ENCODE measurements around the gene ECE2. TPM values are rescaled to one million over a fixed set of nuclear protein-coding genes. Genes with fewer than 3 reads are reported as not detected.

ECE2 gene
- total RNA-seq (2014; rRNA removed; shearing (Covaris generic); ENCODE audit: low replicate concordance): 0.15 TPM in 1 of 2 replicates, not detected in the other

DNA sequence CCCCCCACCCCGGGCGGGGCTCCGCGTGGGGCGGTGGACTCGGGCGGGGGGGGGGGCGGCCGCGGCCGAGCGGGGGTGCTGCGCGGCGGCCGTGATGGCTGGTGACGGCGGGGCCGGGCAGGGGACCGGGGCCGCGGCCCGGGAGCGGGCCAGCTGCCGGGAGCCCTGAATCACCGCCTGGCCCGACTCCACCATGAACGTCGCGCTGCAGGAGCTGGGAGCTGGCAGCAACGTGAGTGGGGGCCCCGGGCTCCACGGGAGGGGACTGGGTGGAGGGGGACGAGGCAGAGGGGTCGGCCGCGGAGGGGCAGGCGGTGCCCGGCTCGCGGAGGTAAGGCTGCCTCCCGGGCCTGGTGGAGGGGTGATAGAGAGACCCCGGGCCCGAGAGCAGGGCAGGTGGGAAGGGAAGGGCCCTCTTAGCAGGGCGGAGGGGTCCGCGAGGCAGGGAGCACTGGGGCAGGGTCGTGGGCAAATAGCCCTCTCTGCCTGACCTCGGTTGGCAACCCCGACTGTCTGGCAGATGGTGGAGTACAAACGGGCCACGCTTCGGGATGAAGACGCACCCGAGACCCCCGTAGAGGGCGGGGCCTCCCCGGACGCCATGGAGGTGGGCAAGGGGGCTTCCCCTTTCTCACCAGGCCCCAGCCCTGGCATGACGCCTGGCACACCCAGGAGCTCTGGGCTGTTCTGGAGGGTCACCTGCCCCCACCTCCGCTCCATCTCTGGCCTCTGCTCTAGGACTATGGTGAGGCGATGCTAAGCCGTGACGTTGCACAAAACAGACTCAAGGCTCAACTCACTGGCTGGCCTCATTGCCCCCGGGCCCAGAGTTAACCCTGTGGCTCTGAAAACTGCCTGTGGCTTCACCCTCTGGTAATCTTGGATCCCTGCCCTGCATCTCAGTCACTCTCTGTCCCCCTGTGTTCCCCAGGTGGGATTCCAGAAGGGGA lies at the start of gene ECE2:
Gene ECE2 (plus strand): TSS at position 62 of the 950 bp plus-strand sequence. CDS start 132 bp downstream, at position 194.
- H3K4me1 ChIP-seq (ENCODE audit: low read length): no peaks in the 10 kb centered on the region
- H3K9me3 ChIP-seq (ENCODE audit: low read length): no peaks in the 10 kb centered on the region
- H3K4me3 ChIP-seq (ENCODE audit: low read length): no peak within 1 kb of the TSS
- no peak within 1 kb of the TSS for H2AFZ ChIP-seq (ENCODE audit: low read length)
- H3K79me2 ChIP-seq (ENCODE audit: low read length): no peaks in the 10 kb centered on the region
- DNase-seq: no peak
- no peak within 1 kb of the TSS for H3K27ac ChIP-seq (ENCODE audit: low read length)
- no peaks in the 10 kb centered on the region for H3K36me3 ChIP-seq (ENCODE audit: insufficient read depth, low read length)
- H3K9me2 ChIP-seq (replicated peaks; ENCODE audit: insufficient read depth, low read length): no peaks in the 10 kb centered on the region
- H3K9ac ChIP-seq (ENCODE audit: low read length): no peak within 1 kb of the TSS
- H4K20me1 ChIP-seq (ENCODE audit: insufficient read depth, low read depth, low read length): no peaks in the 10 kb centered on the region
- H3K27me3 ChIP-seq (ENCODE audit: low read length): no peaks in the 10 kb centered on the region
- H3K4me2 ChIP-seq (ENCODE audit: low read depth, low read length, poor library complexity, severe bottlenecking): no peak within 1 kb of the TSS

GRCh38 chr3:184227481-184227935 lies 48.3 kb upstream of the ECE2 start:
- H3K27ac ChIP-seq (ENCODE audit: low read length): no peak overlapping the region
- peak; percentile 87 for DNase-seq
- H2AFZ ChIP-seq (ENCODE audit: low read length): no peak overlapping the region
- H3K4me3 ChIP-seq (ENCODE audit: low read length): no peak overlapping the region
- no peaks in the 10 kb centered on the region for H3K36me3 ChIP-seq (ENCODE audit: insufficient read depth, low read length)
- H3K9me3 ChIP-seq (ENCODE audit: low read length): no peaks in the 10 kb centered on the region
- H3K79me2 ChIP-seq (ENCODE audit: low read length): no peaks in the 10 kb centered on the region
- peaks cover 5% of the 10 kb centered on the region; the same call in 1 of the 2 replicates for H4K20me1 ChIP-seq (ENCODE audit: insufficient read depth, low read depth, low read length)
- no peaks in the 10 kb centered on the region for H3K9me2 ChIP-seq (replicated peaks; ENCODE audit: insufficient read depth, low read length)
- peaks cover 25% of the 10 kb centered on the region for H3K4me1 ChIP-seq (ENCODE audit: low read length)
- no peak overlapping the region for H3K9ac ChIP-seq (ENCODE audit: low read length)
- H3K27me3 ChIP-seq (ENCODE audit: low read length): no peaks in the 10 kb centered on the region; the same call in 1 of the 2 replicates
- no peak overlapping the region for H3K4me2 ChIP-seq (ENCODE audit: low read depth, low read length, poor library complexity, severe bottlenecking)

DNA sequence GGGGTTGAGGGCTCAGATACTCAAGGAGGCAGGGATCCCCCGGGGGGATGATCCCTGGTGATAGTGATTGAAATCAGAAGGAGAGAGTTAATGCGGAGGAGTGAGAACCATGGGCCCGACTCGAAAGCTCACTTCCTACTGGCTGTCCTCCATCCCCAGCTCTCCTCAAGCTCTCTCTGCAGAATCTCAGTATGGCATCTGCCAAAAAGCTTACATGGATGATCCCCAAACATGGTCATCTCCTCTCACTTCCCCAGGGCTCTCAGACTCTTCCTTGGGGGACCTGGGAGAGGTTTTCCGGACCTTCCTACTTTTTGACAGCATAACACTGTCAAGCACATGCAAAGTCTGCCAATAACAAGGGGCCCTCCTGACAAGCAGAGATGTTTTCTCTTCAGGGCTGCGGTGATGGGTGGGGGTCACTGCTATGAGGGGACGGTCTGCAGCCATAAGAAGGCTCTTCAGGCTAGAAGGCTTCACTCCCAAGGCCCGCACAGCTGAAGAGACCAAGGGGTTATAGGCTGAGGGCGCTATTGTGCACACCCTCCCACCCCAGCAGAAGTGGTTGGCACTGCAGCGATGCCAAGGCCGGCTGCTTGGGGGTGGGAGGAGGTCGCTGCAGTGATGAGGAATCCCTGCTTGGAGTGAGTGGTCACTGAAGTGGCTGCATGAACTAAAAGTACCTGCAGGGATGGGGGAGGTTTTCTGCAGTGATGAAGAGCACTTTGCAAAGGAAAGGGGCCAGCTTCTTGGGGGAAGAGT lies 47.3 kb upstream of the ECE2 start:
- Histone ChIP-seq H3K36me3 (ENCODE audit: insufficient read depth, low read length) (no peaks in the 10 kb centered on the region), H3K4me2 (ENCODE audit: low read depth, low read length, poor library complexity, severe bottlenecking) (peak overlapping the region; percentile 90), H3K9me2 (replicated peaks; ENCODE audit: insufficient read depth, low read length) (no peaks in the 10 kb centered on the region), H3K9ac (ENCODE audit: low read length) (no peak overlapping the region), H4K20me1 (ENCODE audit: insufficient read depth, low read depth, low read length) (peaks cover 5% of the 10 kb centered on the region; the same call in 1 of the 2 replicates), H3K79me2 (ENCODE audit: low read length) (no peaks in the 10 kb centered on the region), H2AFZ (ENCODE audit: low read length) (no peak overlapping the region), H3K4me3 (ENCODE audit: low read length) (no peak overlapping the region), H3K27ac (ENCODE audit: low read length) (no peak overlapping the region), H3K9me3 (ENCODE audit: low read length) (no peaks in the 10 kb centered on the region), H3K4me1 (ENCODE audit: low read length) (peaks cover 25% of the 10 kb centered on the region), H3K27me3 (ENCODE audit: low read length) (no peaks in the 10 kb centered on the region; the same call in 1 of the 2 replicates)
- no peak for DNase-seq

DNA sequence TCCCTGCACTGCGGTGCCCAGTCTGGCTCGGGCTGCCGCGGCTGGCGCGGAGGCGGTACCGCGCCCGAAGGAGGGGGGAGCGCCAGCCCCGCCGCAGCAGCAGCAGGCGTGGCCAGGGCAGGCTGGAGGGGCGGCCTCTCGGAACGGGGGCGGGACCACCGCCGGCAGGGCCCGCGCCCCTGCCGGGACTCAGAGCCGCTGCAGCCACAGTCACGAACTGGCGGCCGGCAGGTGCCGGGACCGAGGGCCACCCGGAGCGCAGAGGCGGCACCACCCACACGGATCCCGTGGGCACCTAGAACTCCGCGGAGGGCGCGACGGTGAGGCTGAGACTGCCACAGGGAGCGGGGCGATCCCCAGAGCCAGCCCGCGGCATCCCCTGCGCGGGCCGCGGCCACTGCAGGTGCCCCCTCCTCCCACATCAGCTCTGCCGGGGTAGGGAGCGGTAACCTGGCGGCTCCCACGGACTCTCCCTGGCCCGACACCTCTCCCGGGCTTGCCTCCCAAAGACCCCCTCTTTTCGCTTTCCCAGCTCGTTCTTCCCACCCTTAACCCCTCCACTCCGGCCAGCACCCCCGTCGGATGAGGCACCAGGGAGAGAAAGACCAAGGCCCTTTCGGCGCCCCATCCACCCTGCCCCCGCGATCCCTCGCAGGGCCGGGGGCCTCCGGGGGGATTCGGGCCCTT lies 46.3 kb upstream of the ECE2 start, which contains the start of gene VWA5B2:
Gene VWA5B2 (plus strand): TSS at position 192 of the 687 bp plus-strand sequence. CDS start 944 bp downstream, outside the sequence.
- peak within 1 kb of the TSS; percentile 97 for H2AFZ ChIP-seq (ENCODE audit: low read length)
- peak within 1 kb of the TSS; percentile 78 for H3K4me3 ChIP-seq (ENCODE audit: low read length)
- peak within 1 kb of the TSS; percentile 90 for H3K4me2 ChIP-seq (ENCODE audit: low read depth, low read length, poor library complexity, severe bottlenecking)
- H3K4me1 ChIP-seq (ENCODE audit: low read length): peaks cover 25% of the 10 kb centered on the region
- H3K9ac ChIP-seq (ENCODE audit: low read length): peak within 1 kb of the TSS; percentile 69
- no peaks in the 10 kb centered on the region for H3K9me2 ChIP-seq (replicated peaks; ENCODE audit: insufficient read depth, low read length)
- no peaks in the 10 kb centered on the region; the same call in 1 of the 2 replicates for H3K27me3 ChIP-seq (ENCODE audit: low read length)
- H3K79me2 ChIP-seq (ENCODE audit: low read length): no peaks in the 10 kb centered on the region
- H3K36me3 ChIP-seq (ENCODE audit: insufficient read depth, low read length): no peaks in the 10 kb centered on the region
- peaks cover 5% of the 10 kb centered on the region; the same call in 1 of the 2 replicates for H4K20me1 ChIP-seq (ENCODE audit: insufficient read depth, low read depth, low read length)
- no peaks in the 10 kb centered on the region for H3K9me3 ChIP-seq (ENCODE audit: low read length)
- peak; percentile 94 for DNase-seq
- H3K27ac ChIP-seq (ENCODE audit: low read length): no peak within 1 kb of the TSS

DNA sequence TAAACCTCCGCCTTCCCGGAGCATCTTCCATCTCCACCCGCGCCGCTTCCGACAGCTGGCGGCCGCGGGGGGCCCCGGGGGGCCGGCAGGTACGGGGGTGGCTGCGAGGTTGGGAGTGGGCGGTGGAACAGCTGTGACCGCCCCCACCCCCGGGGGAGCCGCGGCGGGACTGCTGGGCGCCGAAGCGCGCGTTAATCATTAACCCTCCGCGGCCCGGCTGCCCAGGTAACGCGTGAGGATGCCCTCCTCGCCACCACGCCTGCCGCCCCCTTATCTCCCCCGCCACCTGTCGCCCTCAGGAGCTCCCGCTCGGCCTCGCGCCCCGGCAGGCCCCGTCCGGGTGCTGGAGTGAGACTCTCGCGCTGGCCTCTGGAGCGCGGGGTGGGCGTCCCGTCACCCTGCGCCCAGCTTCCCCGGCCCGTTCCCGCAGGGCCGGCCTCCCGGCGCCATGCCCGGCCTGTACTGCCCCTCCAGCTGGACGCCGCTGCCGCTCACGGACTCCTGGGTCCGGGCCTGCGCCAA lies 45.7 kb upstream of the ECE2 start:
- H3K27me3 ChIP-seq (ENCODE audit: low read length): no peaks in the 10 kb centered on the region; the same call in 1 of the 2 replicates
- H3K4me3 ChIP-seq (ENCODE audit: low read length): peak overlapping the region; percentile 78
- no peak for DNase-seq
- peaks cover 25% of the 10 kb centered on the region for H3K4me1 ChIP-seq (ENCODE audit: low read length)
- H3K9ac ChIP-seq (ENCODE audit: low read length): peak overlapping the region; percentile 69
- peak overlapping the region; percentile 97 for H2AFZ ChIP-seq (ENCODE audit: low read length)
- H4K20me1 ChIP-seq (ENCODE audit: insufficient read depth, low read depth, low read length): peaks cover 5% of the 10 kb centered on the region; the same call in 1 of the 2 replicates
- no peaks in the 10 kb centered on the region for H3K79me2 ChIP-seq (ENCODE audit: low read length)
- no peaks in the 10 kb centered on the region for H3K9me2 ChIP-seq (replicated peaks; ENCODE audit: insufficient read depth, low read length)
- no peaks in the 10 kb centered on the region for H3K36me3 ChIP-seq (ENCODE audit: insufficient read depth, low read length)
- H3K9me3 ChIP-seq (ENCODE audit: low read length): no peaks in the 10 kb centered on the region
- peak overlapping the region; percentile 90 for H3K4me2 ChIP-seq (ENCODE audit: low read depth, low read length, poor library complexity, severe bottlenecking)
- H3K27ac ChIP-seq (ENCODE audit: low read length): no peak overlapping the region

DNA sequence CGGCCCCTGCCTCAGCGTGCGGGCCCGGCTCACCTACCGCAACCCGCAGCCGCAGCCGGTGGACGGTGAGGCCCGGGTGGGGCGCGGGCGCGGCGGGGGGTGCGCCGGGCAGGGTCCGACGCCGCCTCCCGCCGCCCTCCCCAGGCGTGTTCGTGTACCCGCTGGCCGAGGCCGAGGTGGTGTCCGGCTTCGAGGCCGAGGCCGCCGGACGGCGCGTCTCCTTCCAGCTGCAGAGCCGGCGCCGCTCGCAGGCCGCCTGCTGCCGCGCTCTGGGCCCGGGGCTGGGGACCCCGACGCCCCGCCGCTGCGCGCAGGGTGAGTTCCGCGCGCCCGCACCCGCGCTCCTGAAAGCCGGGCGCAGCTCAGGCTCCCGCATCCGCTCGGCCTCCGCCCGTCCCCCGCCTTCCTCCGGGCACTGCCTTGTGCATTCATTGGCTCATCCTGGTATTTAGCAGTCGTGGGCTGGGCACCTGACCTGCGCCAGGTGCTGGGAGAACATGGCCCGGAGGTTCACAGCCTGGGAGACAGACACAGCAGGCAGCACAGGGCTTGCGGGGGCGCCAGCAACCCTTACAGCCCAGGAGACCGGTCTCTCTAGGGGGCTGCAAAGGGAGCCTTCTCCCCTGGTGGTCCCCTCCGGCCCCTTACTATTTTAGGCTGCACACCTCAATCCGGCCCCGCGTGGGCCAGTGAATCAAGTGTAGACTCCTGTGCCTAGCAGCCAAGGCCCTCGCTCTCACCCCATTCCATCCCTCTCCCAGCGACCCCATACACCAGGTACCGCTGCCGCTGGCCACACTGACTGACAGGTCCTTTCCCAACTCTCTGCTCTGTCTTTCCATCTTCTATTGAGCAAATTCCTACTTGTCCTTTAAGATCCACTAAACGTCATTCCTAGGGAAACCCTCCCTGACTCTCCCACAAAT lies 45.0 kb upstream of the ECE2 start:
- H3K4me3 ChIP-seq (ENCODE audit: low read length): no peak overlapping the region
- H3K4me2 ChIP-seq (ENCODE audit: low read depth, low read length, poor library complexity, severe bottlenecking): no peak overlapping the region
- no peak overlapping the region for H3K9ac ChIP-seq (ENCODE audit: low read length)

GRCh38 chr3:184231671-184232070 lies 44.2 kb upstream of the ECE2 start:
- H3K36me3 ChIP-seq (ENCODE audit: insufficient read depth, low read length): no peaks in the 10 kb centered on the region
- H3K27ac ChIP-seq (ENCODE audit: low read length): no peak overlapping the region
- H3K9ac ChIP-seq (ENCODE audit: low read length): no peak overlapping the region
- DNase-seq: no peak
- no peak overlapping the region for H3K4me3 ChIP-seq (ENCODE audit: low read length)
- H3K79me2 ChIP-seq (ENCODE audit: low read length): no peaks in the 10 kb centered on the region
- H3K9me3 ChIP-seq (ENCODE audit: low read length): no peaks in the 10 kb centered on the region
- H3K9me2 ChIP-seq (replicated peaks; ENCODE audit: insufficient read depth, low read length): no peaks in the 10 kb centered on the region
- H4K20me1 ChIP-seq (ENCODE audit: insufficient read depth, low read depth, low read length): peaks cover 5% of the 10 kb centered on the region; the same call in 1 of the 2 replicates
- H2AFZ ChIP-seq (ENCODE audit: low read length): no peak overlapping the region
- H3K4me2 ChIP-seq (ENCODE audit: low read depth, low read length, poor library complexity, severe bottlenecking): no peak overlapping the region
- H3K27me3 ChIP-seq (ENCODE audit: low read length): no peaks in the 10 kb centered on the region; the same call in 1 of the 2 replicates
- H3K4me1 ChIP-seq (ENCODE audit: low read length): peaks cover 25% of the 10 kb centered on the region

More for the DNA sequence above, 45.0 kb upstream of the ECE2 start:
- DNase-seq: no peak
- Histone ChIP-seq H3K27me3 (ENCODE audit: low read length) (no peaks in the 10 kb centered on the region; the same call in 1 of the 2 replicates), H3K27ac (ENCODE audit: low read length) (no peak overlapping the region), H2AFZ (ENCODE audit: low read length) (no peak overlapping the region), H3K9me3 (ENCODE audit: low read length) (no peaks in the 10 kb centered on the region), H3K9me2 (replicated peaks; ENCODE audit: insufficient read depth, low read length) (no peaks in the 10 kb centered on the region), H3K4me1 (ENCODE audit: low read length) (peaks cover 25% of the 10 kb centered on the region), H3K79me2 (ENCODE audit: low read length) (no peaks in the 10 kb centered on the region), H4K20me1 (ENCODE audit: insufficient read depth, low read depth, low read length) (peaks cover 5% of the 10 kb centered on the region; the same call in 1 of the 2 replicates), H3K36me3 (ENCODE audit: insufficient read depth, low read length) (no peaks in the 10 kb centered on the region)
